HG03520 (cell line): Measurements from ENCODE around the gene TMEM121B.

Experiments used
- ATAC-seq: cut with Tn5 transposase; IDR thresholded peaks from one replicate; pipeline ENCODE4 v1.9.1; 2021; ENCODE audit warnings: mild to moderate bottlenecking, moderate library complexity; ENCODE audit not compliant: unreplicated experiment

Gene TMEM121B

GRCh38 chr22:17140022-17140421, 18.9 kb upstream of the TMEM121B start:
- ATAC-seq = no peak

GRCh38 chr22:17138513-17138912, 17.4 kb upstream of the TMEM121B start:
- ATAC-seq = no peak

GRCh38 chr22:17137861-17138425, 16.8 kb upstream of the TMEM121B start:
- ATAC-seq = no peak

- no peak for ATAC-seq
Observed at GRCh38 chr22:17137170-17137569, 16.0 kb upstream of the TMEM121B start.

GRCh38 chr22:17135153-17135760, 14.1 kb upstream of the TMEM121B start:
- ATAC-seq = no peak

- no peak for ATAC-seq
Observed at GRCh38 chr22:17133137-17133536, 12.0 kb upstream of the TMEM121B start.

- ATAC-seq = no peak
Observed at GRCh38 chr22:17132112-17132511, 11.0 kb upstream of the TMEM121B start.

GRCh38 chr22:17131686-17132085, 10.5 kb upstream of the TMEM121B start:
- no peak for ATAC-seq

- no peak for ATAC-seq
Observed at GRCh38 chr22:17130199-17130598, 9.0 kb upstream of the TMEM121B start.

- ATAC-seq = no peak
Observed at GRCh38 chr22:17120711-17121232, 388 bp downstream of the TMEM121B start.

- no peak for ATAC-seq
Observed at GRCh38 chr22:17120281-17120680, 879 bp downstream of the TMEM121B start.

GRCh38 chr22:17119481-17120202, 1.5 kb downstream of the TMEM121B start:
- no peak for ATAC-seq

GRCh38 chr22:17118342-17118741, 2.8 kb downstream of the TMEM121B start:
- ATAC-seq = no peak

- no peak for ATAC-seq
Observed at GRCh38 chr22:17117890-17118289, 3.3 kb downstream of the TMEM121B start.

GRCh38 chr22:17117400-17117799, 3.8 kb downstream of the TMEM121B start:
- ATAC-seq = no peak

GRCh38 chr22:17116572-17117330, 4.4 kb downstream of the TMEM121B start:
- ATAC-seq = no peak

GRCh38 chr22:17115945-17116565, 5.1 kb downstream of the TMEM121B start:
- no peak for ATAC-seq

- ATAC-seq = no peak
Observed at GRCh38 chr22:17115236-17115635, 5.9 kb downstream of the TMEM121B start.

- no peak for ATAC-seq
Observed at GRCh38 chr22:17114898-17115235, 6.3 kb downstream of the TMEM121B start.

GRCh38 chr22:17114173-17114897, 6.8 kb downstream of the TMEM121B start:
- no peak for ATAC-seq
